Measurements from ENCODE around the gene NLRP9.
"Not testable (repeated sequence)": the region's sequence is repeated elsewhere in the genome, so short reads cannot be mapped to it uniquely, and the experiment has no call there.

NLRP9 gene

DNA sequence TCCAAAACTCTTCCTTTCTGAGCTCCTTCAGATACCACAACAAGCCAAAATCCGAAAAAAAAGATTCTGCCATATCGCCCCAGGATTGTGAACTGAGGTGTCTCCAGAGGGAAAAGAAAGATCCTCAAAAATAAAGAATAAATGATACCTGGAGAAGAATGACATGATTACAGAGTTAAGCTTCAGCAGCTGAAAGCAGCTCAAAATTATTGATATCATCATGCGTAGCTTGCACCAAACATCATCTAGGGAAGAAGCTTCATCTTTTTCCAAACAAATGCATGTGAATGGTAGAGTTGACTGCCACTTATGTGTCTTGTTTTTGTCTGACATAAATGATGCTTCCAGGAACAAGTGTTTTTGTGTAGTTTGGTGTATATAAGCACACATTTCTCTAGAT lies at the start of gene NLRP9:
Gene NLRP9 (minus strand): TSS at position 101 of the 400 bp plus-strand sequence. CDS start 28 bp downstream, at position 73.
- no peak within 1 kb of the TSS for H3K4me3 ChIP-seq (ENCODE audit: low read depth, low read length)

DNA sequence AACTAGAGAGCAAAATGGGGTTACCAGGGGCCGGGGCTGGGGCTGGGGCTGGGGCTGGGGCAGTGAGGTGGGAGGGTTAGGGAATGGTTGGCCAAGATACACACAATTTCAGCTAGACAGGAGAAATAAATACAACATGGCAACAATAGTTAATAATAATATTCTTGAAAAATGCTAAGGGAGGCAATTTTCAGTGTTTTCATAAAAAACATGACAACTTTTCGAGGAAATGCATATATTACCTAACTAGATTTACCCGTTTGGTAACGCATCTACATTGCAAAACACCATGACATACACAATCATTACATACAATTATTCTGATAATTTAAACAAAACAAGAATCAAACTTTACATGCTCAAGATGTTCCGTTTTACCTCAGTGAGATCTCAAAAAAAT lies 42.9 kb upstream of the NLRP9 start:
- H3K4me3 ChIP-seq (ENCODE audit: low read depth, low read length), result no peak overlapping the region

DNA sequence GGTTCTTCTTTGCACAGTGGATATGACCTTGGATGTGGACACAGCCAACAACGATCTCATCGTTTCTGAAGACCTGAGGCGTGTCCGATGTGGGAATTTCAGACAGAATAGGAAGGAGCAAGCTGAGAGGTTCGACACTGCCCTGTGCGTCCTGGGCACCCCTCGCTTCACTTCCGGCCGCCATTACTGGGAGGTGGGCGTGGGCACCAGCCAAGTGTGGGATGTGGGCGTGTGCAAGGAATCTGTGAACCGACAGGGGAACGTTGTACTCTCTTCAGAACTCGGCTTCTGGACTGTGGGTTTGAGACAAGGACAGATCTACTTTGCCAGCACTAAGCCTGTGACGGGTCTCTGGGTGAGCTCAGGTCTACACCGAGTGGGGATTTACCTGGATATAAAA lies 40.1 kb upstream of the NLRP9 start:
- H3K4me3 ChIP-seq (ENCODE audit: low read depth, low read length), result no peak overlapping the region

DNA sequence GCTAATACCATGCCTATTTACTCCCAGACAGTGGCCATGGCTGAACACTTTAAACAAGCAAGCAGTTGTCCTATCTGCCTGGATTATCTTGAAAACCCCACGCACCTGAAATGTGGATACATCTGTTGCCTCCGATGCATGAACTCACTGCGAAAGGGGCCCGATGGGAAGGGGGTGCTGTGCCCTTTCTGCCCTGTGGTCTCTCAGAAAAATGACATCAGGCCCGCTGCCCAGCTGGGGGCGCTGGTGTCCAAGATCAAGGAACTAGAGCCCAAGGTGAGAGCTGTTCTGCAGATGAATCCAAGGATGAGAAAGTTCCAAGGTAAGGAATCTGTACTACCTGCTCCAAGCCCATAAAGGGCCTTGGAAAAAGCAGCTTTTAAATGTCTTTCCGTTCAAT lies 39.3 kb upstream of the NLRP9 start:
- no peak overlapping the region for H3K4me3 ChIP-seq (ENCODE audit: low read depth, low read length)

DNA sequence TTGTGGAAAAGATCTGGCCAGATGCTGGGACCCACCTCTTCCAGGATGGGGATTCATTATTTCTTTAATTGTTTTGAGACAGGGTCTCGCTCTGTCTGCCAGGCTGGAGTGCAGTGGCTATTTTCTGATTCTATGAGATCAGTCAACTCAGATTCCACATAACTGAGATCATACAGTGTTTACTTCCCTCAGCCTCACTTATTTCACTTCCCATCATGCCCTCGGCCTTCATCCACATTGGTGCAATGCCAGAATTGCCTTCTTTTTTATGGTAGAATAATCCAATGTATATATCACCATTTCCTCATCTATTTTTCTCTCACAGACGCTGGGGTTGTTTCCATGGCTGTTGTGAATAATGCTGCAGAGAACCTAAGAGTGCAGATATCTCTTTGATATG lies 31.4 kb upstream of the NLRP9 start:
- H3K4me3 ChIP-seq (ENCODE audit: low read depth, low read length), result not testable (repeated sequence)

DNA sequence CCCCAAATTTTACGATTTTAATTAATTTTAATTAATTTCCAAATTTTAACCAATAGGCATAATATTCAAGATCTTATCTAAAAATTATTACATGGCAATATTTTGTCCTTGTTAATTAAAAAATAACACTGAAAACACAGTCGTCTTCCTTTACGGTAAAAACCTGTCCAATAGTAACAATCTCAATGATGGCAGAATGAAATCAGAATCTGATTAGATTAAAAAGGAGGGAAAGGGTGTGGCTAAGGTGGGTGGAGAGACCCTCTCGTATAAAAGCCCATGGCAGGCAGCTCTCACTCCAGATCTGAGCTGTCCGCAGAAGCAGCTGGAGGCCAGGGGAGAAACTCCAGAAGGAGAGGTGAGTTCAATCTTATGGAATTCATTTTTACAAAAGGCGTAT lies 30.6 kb upstream of the NLRP9 start, which contains the start of gene RFPL4AL1:
Gene RFPL4AL1 (plus strand): TSS at position 301 of the 400 bp plus-strand sequence. CDS start 2,687 bp downstream, outside the sequence.
- H3K4me3 ChIP-seq (ENCODE audit: low read depth, low read length), result not testable (repeated sequence)

DNA sequence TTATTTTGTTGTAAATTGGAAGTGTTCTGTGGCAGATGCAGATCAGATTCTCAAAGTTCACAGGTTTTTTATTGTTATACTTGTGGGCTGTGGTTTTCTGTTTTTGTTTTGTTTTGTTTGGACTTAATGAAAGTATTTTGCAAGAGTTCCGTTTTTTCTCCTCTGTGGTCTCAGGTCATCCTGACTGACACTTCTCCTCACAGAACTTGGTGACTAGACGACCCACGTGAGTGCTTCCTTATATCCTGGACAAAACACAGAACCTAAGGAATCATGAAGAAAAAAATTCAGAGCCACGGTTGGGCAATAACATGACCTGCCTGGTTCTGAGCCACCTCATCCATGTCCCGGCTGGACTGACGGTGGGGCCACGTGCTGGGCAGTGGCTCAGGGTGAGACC lies 28.3 kb upstream of the NLRP9 start:
- no peak overlapping the region for H3K4me3 ChIP-seq (ENCODE audit: low read depth, low read length)

DNA sequence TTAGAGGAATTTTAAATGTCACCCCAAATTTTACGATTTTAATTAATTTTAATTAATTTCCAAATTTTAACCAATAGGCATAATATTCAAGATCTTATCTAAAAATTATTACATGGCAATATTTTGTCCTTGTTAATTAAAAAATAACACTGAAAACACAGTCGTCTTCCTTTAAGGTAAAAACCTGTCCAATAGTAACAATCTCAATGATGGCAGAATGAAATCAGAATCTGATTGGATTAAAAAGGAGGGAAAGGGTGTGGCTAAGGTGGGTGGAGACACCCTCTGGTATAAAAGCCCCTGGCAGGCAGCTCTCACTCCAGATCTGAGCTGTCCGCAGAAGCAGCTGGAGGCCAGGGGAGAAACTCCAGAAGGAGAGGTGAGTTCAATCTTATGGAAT lies 20.6 kb upstream of the NLRP9 start, which contains the start of gene RFPL4A:
Gene RFPL4A (plus strand): TSS at position 301 of the 400 bp plus-strand sequence. CDS start 2,704 bp downstream, outside the sequence.
- H3K4me3 ChIP-seq (ENCODE audit: low read depth, low read length), result not testable (repeated sequence)

DNA sequence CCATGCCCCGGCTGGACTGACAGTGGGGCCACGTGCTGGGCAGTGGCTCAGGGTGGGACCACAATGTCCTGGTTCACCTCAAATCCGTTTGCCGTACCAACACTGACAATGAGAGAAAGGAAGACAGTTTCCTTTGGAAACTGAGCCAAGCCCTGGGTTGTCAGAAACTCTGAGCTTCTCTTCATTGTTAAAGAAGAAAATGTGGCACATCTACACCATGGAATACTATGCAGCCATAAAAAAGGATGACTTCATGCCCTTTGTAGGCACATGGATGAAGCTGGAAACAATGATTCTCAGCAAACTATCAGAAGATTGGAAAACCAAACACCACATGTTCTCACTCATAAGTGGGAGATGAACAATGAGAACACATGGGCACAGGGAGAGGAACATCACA lies 18.6 kb upstream of the NLRP9 start:
- H3K4me3 ChIP-seq (ENCODE audit: low read depth, low read length), result not testable (repeated sequence)

DNA sequence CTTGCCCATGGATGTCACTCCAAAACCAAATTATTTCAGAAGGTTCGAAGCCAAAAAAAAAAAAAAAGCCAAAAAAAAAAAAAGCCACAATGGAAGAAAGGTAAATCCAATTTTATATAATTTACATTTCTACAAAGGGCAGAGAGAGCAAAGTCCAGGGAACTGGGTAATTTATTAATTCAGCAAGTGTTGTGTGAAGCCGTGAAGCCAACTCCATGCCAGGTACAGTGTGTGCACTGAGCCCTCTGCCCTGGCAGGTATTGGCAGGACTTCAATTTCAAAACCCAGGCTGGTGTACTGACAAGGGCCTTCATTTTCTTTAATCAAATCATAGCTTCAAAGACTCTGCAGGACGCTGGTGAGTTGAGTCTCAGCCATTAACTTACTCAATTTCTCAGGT lies 15.2 kb upstream of the NLRP9 start:
- H3K4me3 ChIP-seq (ENCODE audit: low read depth, low read length), result no peak overlapping the region

DNA sequence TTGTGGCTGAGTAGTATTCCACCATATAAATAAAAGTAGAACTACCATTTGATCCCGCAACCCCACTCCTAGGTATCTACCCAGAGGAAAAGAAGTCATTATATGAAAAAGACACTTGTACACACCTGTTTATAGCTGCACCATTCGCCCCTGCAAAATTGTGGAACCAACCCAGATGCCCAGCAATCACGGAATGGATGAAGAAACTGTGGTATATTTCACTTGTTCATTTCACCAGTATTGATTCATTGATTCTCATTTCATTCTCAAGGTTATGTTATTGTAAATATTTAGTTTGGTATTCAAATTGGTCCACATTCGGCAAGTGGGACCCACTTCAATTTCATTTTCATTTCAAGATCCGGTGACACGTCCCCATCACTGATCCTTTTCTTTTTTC lies 12.5 kb upstream of the NLRP9 start:
- no peak overlapping the region for H3K4me3 ChIP-seq (ENCODE audit: low read depth, low read length)

DNA sequence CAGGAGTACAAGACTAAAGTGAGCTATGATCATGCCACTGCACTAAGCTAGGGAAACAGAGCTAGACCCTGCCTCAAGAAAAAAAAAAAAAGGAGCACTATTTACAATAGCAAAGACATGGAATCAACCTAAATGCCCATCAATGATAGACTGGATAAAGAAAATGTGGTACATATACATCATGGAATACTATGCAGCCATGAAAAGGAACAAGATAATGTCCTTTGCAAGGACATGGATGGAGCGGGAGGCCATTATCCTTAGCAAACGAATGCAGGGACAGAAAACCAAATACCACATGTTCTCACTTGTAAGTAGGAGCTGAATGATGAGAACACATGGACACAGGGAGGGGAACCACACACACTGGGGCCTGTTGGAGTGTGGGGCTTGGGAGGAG lies 7.8 kb downstream of the NLRP9 start:
- H3K4me3 ChIP-seq (ENCODE audit: low read depth, low read length), result not testable (repeated sequence)

DNA sequence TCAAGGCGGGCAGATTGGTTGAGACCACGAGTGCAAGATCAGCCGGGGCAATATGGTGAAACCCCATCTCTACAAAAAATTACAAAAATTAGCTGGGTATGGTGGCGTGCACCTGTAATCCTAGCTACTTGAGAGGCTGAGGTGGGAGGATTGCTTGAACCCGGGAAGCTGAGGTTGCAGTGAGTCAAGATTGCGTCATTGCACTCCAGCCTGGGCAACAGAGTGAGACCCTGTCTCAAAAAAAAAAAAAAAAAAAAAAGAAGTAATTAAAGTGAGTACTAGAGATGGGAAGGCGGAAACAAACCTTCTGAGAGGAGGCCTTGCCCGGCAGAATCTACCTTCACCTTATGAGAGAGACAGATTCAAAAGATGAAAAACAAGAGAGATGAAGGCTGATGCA lies 14.7 kb downstream of the NLRP9 start:
- no peak overlapping the region for H3K4me3 ChIP-seq (ENCODE audit: low read depth, low read length)

DNA sequence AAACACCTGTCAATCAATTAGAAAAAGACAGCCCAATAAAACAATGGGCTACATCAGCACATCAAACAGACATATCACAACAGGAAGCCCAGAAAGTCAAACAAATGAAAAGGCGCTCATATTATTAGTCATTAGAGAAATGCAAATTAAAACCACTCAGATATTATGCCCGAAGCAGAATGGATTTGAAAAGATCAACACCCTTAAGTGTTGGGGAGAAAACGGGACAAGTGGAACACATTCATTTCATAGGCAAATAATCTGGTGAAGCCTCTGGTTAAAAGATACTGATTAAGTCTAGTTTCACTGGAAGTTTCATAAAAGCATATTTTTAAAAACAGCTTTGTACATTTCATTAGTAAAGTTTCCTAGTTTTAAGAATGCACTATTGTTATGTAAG lies 17.4 kb downstream of the NLRP9 start:
- no peak overlapping the region for H3K4me3 ChIP-seq (ENCODE audit: low read depth, low read length)

DNA sequence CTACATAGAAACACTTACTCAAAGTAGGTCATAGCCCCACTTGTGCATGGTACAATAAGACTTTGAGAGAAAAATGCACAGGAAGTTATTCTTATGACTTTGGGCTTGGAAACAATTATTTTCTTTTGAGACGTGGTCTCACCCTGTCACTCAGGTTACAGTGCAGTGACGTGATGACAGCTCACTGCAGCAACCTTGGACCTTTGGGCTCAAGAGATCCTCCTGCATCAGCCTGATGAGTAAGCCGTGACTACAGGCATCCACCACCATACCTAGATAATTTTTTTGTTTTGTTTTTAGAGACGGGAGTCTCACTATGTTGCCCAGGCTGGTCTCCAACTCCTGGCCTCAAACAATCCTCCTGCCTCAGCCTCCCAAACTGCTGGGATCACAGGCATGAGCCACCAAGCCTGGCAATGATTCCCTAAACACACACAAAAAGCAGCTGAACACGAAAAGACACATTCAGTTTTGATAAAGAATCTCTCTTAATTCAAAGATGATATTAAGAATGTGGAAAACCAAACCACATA lies 17.9 kb downstream of the NLRP9 start:
- no peak overlapping the region for H3K4me3 ChIP-seq (ENCODE audit: low read depth, low read length)

DNA sequence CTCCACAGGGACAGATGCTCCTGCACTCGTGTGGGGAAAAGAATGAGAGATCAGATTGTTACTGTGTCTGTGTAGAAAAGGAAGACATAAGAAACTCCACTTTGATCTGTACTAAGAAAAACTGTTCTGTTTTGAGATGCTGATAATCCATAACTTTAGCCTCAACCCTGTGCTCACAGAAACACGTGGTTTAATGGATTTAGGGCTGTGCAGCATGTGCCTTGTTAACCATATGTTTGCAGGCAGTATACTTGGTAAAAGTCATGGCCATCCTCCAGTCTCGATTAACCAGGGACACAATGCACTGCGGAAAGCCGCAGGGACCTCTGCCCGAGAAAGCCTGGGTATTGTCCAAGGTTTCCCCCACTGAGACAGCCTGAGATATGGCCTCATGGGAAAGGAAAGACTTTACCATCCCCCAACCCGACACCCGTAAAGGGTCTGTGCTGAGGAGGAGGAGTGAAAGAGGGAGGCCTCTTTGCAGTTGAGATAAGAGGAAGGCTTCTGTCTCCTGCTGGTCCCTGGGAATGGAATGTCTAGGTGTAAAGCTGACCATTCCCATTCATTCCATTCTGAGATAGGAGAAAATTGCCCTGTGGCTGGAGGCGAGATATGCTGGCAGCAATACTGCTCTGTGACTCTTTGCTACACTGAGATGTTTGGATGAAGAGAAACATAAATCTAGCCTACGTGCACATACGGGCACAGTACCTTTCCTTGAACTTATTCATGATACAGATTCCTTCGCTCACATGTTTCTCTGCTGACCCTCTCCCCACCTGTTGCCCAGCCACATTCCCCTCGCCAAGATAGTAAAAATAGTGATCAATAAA lies 20.1 kb downstream of the NLRP9 start:
- not testable (repeated sequence) for H3K4me3 ChIP-seq (ENCODE audit: low read depth, low read length)

DNA sequence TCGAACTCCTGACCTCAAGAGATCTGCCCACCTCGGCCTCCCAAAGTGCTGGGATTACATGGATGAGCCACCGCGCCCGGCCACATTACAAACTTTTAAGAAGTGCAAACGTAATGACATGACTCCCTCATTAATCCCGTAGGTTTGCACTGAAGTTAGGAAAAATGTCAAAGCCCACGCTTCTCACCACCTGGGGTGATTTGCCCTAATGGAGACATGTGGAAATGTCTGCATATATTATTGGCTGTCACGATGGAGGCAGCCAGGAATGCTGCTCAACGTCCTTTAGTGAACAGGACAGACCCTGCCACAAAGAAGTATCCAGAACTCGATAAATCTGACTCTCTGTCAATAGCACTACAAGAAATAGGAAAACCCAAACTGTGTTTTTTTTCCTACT lies 21.0 kb downstream of the NLRP9 start:
- H3K4me3 ChIP-seq (ENCODE audit: low read depth, low read length), result no peak overlapping the region

DNA sequence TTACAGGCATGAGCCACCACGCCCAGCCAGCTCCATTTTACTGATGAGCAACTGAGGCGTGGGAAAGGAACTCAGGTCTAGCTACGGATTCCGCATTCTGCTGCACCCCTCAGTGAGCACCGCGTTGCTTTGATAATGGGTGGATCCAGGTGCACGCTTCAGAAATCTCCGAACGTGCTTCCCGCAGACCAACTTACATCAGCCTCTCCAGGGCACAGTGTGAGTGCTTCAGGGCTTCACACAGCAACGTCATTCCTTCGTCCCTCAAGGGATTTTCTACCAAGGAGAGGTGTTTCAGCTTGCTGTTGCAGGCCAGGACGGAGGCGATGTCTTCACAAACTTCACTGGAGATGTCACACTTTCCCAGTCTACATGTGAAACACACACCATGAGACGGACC lies 21.7 kb downstream of the NLRP9 start:
- H3K4me3 ChIP-seq (ENCODE audit: low read depth, low read length), result no peak overlapping the region

DNA sequence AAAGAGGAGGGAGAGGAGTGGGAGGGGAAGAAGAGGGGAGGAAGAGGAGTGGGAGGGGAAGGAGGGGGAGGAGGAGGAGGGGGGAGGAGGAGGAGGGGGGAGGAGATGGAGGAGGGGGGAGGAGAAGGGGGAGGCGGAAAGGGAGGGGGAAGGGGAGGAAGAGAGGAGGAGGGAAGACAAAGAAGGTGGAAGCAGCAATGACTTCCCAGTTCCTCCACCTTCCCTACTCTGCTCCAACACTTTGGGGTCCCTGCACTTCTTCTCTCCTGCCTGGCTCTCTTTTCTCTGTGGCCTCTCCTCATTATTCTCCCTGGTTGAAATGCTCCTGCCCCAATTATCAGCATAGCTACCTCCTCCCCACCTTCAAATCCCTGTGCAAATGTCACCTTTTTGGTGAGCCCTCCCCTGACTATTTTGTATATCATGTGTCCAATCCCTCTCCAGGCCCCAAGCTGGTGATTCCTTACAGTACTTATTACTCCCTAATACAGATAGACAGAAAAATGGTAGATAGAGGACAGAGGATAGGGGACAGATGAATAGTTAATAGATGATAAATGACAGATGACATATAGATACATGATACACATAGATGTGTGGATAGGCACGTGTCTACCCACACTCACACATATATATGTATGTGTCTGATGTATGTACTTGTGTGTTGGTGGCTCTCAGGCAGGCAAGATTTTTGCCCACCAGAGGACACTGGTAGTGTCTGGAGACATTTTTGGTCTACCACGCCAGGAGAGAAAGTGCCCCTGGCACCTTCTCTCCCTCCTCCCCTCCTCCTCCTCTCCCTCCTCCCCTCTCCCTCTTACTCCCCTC lies 25.2 kb downstream of the NLRP9 start:
- H3K4me3 ChIP-seq (ENCODE audit: low read depth, low read length), result no peak overlapping the region

DNA sequence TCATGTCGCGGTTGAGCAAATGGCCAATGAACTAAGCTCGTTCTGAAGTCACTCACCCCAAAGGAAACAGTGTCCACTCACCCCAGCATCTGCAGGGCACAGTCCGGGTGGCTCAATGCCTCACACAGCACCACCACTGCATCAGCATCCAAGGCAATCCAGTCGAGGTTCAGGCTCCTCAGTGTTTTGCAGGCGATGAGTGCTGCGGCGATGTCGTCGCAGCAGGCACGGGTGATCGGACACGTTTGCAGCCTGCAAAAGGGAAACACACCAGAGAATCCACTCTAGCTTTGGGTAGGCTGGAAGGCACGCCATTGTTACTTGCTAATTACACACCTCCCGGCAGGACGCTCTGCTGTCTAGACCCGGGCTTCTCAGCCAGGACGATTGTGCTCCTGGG lies 26.5 kb downstream of the NLRP9 start:
- no peak overlapping the region for H3K4me3 ChIP-seq (ENCODE audit: low read depth, low read length)

DNA sequence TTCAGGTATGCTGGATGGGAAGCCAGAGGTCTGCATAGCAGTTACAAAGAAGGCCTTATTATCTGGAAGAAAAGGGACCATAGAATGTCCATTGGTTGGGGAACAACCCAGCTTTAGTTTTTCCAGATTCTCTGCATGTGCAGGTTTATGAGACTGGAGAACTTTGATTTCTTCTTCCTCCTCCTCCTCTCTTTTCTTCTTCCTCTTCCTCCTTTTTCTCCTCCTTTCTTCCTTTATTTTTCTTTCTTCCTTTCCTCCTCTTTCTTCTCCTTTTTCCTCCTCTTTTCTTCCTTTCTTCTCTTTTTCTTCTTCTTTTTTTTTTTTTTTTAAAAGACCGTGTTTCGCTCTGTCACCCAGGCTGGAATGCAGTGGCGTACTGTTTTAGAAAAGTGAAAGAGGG lies 32.2 kb downstream of the NLRP9 start:
- no peak overlapping the region for H3K4me3 ChIP-seq (ENCODE audit: low read depth, low read length)
